Right lobe of liver (tissue), 4 donors: ENCODE measurements around the gene SETBP1.

ENCODE experiments used
- POLR2A ChIP-seq: fragments of 450-650 bp; IDR thresholded peaks from one replicate; pipeline ENCODE4 v1.6.1; 2017; ENCODE audit warnings: antibody characterized with exemption, mild to moderate bottlenecking
- TF ChIP-seq, protein P1 (sequence below), 4 donors: fragments of 200-600 bp in 3 of 4; fragments of 450-650 bp in 1 of 4; IDR thresholded peaks; one replicate each; pipeline versions ENCODE4 v1.5.1 to v1.8.0; 2016 to 2022; ENCODE audit warnings: antibody characterized with exemption in 4 of 4, mild to moderate bottlenecking in 2 of 4
- donor health status: DM: no; HTN: no; CAD: no.
- donor health status: DM: no; HTN: no; CAD: no.
- donor health status: DM: no; HTN: yes; CAD: no.

DNA sequence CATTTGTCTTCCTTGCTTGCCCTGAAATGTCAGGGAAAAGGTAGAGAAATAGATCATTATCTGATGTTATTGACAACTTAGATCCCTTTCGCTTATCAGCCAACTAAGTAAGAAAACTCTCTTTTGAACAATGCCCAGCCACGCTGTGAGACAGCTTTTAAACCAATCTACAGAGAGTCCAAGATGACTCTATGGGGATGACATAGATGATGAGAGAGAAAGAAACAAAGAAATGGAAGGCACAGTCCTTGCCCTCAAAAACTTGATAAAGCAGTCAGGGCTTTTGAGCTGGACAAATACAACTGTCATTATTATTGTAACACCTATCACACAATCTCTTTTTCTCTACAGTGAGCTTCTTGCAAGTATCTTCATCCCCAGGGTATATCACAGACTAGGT is 222.6 kb downstream of the SETBP1 start:
- TF ChIP-seq, protein P1, sequence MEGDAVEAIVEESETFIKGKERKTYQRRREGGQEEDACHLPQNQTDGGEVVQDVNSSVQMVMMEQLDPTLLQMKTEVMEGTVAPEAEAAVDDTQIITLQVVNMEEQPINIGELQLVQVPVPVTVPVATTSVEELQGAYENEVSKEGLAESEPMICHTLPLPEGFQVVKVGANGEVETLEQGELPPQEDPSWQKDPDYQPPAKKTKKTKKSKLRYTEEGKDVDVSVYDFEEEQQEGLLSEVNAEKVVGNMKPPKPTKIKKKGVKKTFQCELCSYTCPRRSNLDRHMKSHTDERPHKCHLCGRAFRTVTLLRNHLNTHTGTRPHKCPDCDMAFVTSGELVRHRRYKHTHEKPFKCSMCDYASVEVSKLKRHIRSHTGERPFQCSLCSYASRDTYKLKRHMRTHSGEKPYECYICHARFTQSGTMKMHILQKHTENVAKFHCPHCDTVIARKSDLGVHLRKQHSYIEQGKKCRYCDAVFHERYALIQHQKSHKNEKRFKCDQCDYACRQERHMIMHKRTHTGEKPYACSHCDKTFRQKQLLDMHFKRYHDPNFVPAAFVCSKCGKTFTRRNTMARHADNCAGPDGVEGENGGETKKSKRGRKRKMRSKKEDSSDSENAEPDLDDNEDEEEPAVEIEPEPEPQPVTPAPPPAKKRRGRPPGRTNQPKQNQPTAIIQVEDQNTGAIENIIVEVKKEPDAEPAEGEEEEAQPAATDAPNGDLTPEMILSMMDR (IDR thresholded peaks at IDR 0.05) = no peak
- TF ChIP-seq POLR2A = no peak
